ENCODE results near the gene CRIM1.

DNA sequence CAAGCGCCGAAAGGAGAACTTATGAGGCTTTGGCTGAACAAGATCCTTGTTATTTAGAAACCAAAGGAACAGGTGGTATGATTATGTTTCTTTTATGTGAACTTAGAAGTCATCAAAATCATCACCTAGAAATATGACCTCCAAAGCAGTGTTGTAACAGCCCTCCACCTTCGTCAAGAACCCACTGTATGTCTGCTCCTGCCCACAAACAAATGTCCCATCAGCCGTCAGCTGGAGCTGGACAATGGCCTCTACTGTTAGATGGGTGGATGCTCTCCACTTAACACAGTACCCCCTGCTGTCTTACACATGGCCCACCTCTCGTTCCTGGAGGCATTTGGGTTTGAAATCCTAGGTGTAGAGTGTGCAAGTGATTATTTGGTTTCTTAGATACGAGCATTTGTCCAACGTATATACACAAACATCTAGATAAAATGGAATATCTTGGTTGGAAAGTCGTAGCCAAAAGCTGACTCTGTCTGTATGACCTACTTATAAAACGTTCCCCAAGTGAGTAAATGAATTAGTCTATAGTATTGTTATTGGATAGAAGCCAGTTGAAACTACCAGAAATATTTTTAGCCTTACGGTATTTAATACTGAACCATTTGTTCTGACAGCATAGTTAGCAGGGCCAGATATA is 113.0 kb downstream of the CRIM1 start:
- TF ChIP-seq, protein P1, sequence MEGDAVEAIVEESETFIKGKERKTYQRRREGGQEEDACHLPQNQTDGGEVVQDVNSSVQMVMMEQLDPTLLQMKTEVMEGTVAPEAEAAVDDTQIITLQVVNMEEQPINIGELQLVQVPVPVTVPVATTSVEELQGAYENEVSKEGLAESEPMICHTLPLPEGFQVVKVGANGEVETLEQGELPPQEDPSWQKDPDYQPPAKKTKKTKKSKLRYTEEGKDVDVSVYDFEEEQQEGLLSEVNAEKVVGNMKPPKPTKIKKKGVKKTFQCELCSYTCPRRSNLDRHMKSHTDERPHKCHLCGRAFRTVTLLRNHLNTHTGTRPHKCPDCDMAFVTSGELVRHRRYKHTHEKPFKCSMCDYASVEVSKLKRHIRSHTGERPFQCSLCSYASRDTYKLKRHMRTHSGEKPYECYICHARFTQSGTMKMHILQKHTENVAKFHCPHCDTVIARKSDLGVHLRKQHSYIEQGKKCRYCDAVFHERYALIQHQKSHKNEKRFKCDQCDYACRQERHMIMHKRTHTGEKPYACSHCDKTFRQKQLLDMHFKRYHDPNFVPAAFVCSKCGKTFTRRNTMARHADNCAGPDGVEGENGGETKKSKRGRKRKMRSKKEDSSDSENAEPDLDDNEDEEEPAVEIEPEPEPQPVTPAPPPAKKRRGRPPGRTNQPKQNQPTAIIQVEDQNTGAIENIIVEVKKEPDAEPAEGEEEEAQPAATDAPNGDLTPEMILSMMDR (conservative IDR thresholded peaks at IDR 0.05; ENCODE audit: low read depth, low read length) = no peak
- TF ChIP-seq EZH2 (IDR thresholded peaks at IDR 0.05; ENCODE audit: borderline replicate concordance, low read depth, low read length, poor library complexity, severe bottlenecking) = no peak

All from A673 (cell line).